ENCODE measurements around the gene FHOD3. TPM values are rescaled to one million over a fixed set of nuclear protein-coding genes. Genes with fewer than 3 reads are reported as not detected.

Gene FHOD3
- total RNA-seq, 1 experiment from 2014 or later = 18.1 TPM

DNA sequence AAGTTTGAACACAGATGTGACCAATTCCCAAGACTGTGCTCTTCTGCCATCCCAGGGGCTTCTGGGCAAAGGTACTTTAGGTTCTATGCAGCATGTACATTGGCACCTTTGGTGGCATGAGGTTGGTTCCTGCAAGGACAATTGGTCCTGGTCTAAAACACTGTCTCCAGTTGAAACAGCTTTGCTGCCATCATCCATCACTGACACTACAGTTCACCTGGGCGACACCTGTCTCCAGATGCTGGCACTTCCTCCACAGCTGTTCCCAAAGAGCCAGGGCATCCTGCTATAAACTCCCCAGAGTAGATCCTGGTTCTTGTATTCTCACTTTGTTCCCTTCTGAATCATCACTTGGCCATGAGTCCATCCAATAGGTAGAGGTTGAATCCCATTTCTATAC is 60.6 kb downstream of the FHOD3 start:
- H3K36me3 ChIP-seq (ENCODE audit: low read depth, low read length) = no peaks in the 10 kb centered on the region; the same call in 1 of the 2 replicates
- no TSS peak for BruUV-seq (replicated peaks)
- H3K9me3 ChIP-seq (ENCODE audit: low read length) = no peaks in the 10 kb centered on the region
- H3F3A ChIP-seq (ENCODE audit: low read length, unreplicated experiment) = no peaks in the 10 kb centered on the region
- H3K4me2 ChIP-seq (ENCODE audit: low read length) = no peak overlapping the region
- no peak for DNase-seq
- H2AFZ ChIP-seq (ENCODE audit: low read length) = no peak overlapping the region
- no peaks in the 10 kb centered on the region for H4K20me1 ChIP-seq (ENCODE audit: low read length)
- intact Hi-C loops (cut with micrococcal nuclease) = no loop called here
- H3K27ac ChIP-seq (ENCODE audit: low read length) = no peak overlapping the region
- CTCF ChIA-PET = no interaction called here
- peaks cover 9% of the 10 kb centered on the region; the same call in 1 of the 2 replicates for H3K79me2 ChIP-seq (ENCODE audit: low read length)
- H3K27me3 ChIP-seq (ENCODE audit: low read length) = no peaks in the 10 kb centered on the region
- POLR2A ChIA-PET (ENCODE audit: unreplicated experiment) = no interaction called here
- H3K4me1 ChIP-seq (ENCODE audit: insufficient read depth, low read length) = peaks cover 12% of the 10 kb centered on the region; the same call in 1 of the 2 replicates
- H3K9ac ChIP-seq (ENCODE audit: low read length) = no peak overlapping the region
- no peak for TF ChIP-seq EZH2phosphoT487 (IDR thresholded peaks at IDR 0.05; ENCODE audit: borderline replicate concordance, low read length)
- TF ChIP-seq, protein P1, sequence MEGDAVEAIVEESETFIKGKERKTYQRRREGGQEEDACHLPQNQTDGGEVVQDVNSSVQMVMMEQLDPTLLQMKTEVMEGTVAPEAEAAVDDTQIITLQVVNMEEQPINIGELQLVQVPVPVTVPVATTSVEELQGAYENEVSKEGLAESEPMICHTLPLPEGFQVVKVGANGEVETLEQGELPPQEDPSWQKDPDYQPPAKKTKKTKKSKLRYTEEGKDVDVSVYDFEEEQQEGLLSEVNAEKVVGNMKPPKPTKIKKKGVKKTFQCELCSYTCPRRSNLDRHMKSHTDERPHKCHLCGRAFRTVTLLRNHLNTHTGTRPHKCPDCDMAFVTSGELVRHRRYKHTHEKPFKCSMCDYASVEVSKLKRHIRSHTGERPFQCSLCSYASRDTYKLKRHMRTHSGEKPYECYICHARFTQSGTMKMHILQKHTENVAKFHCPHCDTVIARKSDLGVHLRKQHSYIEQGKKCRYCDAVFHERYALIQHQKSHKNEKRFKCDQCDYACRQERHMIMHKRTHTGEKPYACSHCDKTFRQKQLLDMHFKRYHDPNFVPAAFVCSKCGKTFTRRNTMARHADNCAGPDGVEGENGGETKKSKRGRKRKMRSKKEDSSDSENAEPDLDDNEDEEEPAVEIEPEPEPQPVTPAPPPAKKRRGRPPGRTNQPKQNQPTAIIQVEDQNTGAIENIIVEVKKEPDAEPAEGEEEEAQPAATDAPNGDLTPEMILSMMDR (conservative IDR thresholded peaks at IDR 0.05; ENCODE audit: low read depth, low read length) = no peak
- no peaks in the 10 kb centered on the region for H3K9me2 ChIP-seq (replicated peaks; ENCODE audit: low read length)
- no peak for ATAC-seq
- no peak overlapping the region for H3K4me3 ChIP-seq (ENCODE audit: low read length)

DNA sequence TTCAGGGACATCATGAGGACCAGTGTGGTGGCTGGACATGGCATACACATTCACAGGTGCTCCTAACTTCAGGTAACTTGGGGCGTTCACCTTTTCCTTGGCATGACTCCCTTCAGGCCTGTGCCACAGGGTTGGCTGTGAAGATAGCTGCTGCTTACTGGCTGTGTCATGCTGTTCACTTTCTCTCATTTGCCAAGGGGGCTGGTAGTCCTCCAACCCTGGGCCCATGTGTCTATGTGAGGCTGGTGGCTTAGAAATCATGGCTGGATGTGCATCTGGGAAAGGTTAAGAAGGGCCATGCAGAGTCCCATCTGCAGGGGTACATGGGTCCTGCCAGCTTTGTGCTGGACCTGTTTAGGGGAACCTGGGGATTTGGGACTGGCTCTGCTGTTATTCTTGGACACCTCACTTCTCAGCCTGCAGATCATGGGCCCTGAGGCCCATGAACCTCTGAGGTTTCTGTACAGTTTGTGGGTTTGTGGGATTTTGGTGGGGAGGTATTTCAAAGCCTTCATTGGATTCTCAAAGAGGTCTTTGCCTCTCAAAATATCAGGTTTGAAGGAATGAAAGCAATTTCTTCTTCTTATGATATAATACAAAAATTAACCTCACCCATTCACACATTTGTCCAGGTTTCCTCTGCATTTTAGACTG is 62.9 kb downstream of the FHOD3 start:
- H3K9ac ChIP-seq (ENCODE audit: low read length) = no peak overlapping the region
- H3K4me1 ChIP-seq (ENCODE audit: insufficient read depth, low read length) = peaks cover 5% of the 10 kb centered on the region; the same call in 1 of the 2 replicates
- no TSS peak for BruUV-seq (replicated peaks)
- no peaks in the 10 kb centered on the region for H3K9me2 ChIP-seq (replicated peaks; ENCODE audit: low read length)
- DNase-seq (no peak), ATAC-seq (no peak)
- no peaks in the 10 kb centered on the region for H3F3A ChIP-seq (ENCODE audit: low read length, unreplicated experiment)
- H4K20me1 ChIP-seq (ENCODE audit: low read length) = no peaks in the 10 kb centered on the region
- TF ChIP-seq EZH2phosphoT487 (IDR thresholded peaks at IDR 0.05; ENCODE audit: borderline replicate concordance, low read length) (no peak), EZH2 (IDR thresholded peaks at IDR 0.05; ENCODE audit: low read length, unreplicated experiment) (no peak)
- TF ChIP-seq, protein P1 (conservative IDR thresholded peaks at IDR 0.05; ENCODE audit: low read depth, low read length) = no peak
- H3K27ac ChIP-seq (ENCODE audit: low read length) = no peak overlapping the region
- H3K4me3 ChIP-seq (ENCODE audit: low read length) = no peak overlapping the region
- H3K9me3 ChIP-seq (ENCODE audit: low read length) = no peaks in the 10 kb centered on the region
- CTCF ChIA-PET = no interaction called here
- H2AFZ ChIP-seq (ENCODE audit: low read length) = no peak overlapping the region
- no peak overlapping the region for H3K4me2 ChIP-seq (ENCODE audit: low read length)
- H3K79me2 ChIP-seq (ENCODE audit: low read length) = no peaks in the 10 kb centered on the region
- H3K36me3 ChIP-seq (ENCODE audit: low read depth, low read length) = no peaks in the 10 kb centered on the region; the same call in 1 of the 2 replicates
- POLR2A ChIA-PET (ENCODE audit: unreplicated experiment) = no interaction called here
- H3K27me3 ChIP-seq (ENCODE audit: low read length) = no peaks in the 10 kb centered on the region
- intact Hi-C loops (cut with micrococcal nuclease) = no loop called here

DNA sequence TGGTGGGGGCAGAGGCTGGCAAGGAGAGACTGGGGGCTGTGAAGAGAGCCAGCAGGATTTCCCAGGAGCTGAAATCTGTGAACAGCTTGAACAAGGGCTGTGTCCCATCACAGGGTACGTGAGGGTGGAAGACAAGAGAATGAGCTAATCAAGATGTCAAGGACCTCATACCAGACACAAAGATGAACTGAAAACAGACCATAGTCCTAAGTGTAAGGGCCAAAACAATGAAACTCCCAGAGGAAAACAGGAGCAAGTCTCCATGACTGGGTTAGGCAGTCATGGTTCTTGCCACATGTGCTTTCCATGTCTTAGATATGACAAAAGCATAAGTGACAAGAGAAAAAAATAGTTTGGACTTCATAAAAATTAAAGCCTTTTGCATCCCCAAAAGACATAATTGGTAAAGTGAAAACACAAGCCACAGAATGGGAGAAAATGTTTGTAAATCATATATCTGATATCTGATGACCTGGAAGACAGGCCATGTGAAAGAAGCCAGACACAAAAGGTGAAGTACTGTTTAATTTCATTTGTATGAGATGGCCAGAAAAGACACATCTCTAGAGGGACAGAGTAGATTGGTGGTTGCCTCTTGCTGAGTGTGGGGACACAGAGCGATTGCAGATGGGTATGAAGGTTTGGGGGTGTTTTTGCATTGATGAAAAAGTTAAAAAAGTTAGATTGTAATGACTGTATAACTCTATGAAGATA is 67.6 kb downstream of the FHOD3 start:
- Histone ChIP-seq H3K79me2 (ENCODE audit: low read length) (no peaks in the 10 kb centered on the region), H3K9me2 (replicated peaks; ENCODE audit: low read length) (no peaks in the 10 kb centered on the region), H3K36me3 (ENCODE audit: low read depth, low read length) (no peaks in the 10 kb centered on the region), H2AFZ (ENCODE audit: low read length) (no peak overlapping the region), H3K4me3 (ENCODE audit: low read length) (no peak overlapping the region), H3K9me3 (ENCODE audit: low read length) (no peaks in the 10 kb centered on the region), H3K27me3 (ENCODE audit: low read length) (no peaks in the 10 kb centered on the region), H3K4me2 (ENCODE audit: low read length) (no peak overlapping the region), H3K4me1 (ENCODE audit: insufficient read depth, low read length) (no peaks in the 10 kb centered on the region), H3K9ac (ENCODE audit: low read length) (no peak overlapping the region), H3F3A (ENCODE audit: low read length, unreplicated experiment) (no peaks in the 10 kb centered on the region), H3K27ac (ENCODE audit: low read length) (no peak overlapping the region), H4K20me1 (ENCODE audit: low read length) (no peaks in the 10 kb centered on the region)
- no peak for DNase-seq
- ChIA-PET CTCF (no interaction called here), POLR2A (ENCODE audit: unreplicated experiment) (no interaction called here)
- intact Hi-C loops (cut with micrococcal nuclease) = no loop called here
- TF ChIP-seq EZH2 (IDR thresholded peaks at IDR 0.05; ENCODE audit: low read length, unreplicated experiment) (no peak), EZH2phosphoT487 (IDR thresholded peaks at IDR 0.05; ENCODE audit: borderline replicate concordance, low read length) (no peak)
- TF ChIP-seq, protein P1 (conservative IDR thresholded peaks at IDR 0.05; ENCODE audit: low read depth, low read length) = no peak
- no TSS peak for BruUV-seq (replicated peaks)
- ATAC-seq = no peak
